Stimulated activated CD4-positive, alpha-beta T cell treated with anti-CD3 and anti-CD28 coated beads, Interleukin-2, amount 100 ng/mL, for 24 hours (primary cell): Measurements from ENCODE around the gene CCDC61.

Experiments
- DNase-seq, 2 donors: peaks; one replicate each; pipeline ENCODE4 v3.0.0-alpha.2; 2020

The CCDC61 gene

DNA sequence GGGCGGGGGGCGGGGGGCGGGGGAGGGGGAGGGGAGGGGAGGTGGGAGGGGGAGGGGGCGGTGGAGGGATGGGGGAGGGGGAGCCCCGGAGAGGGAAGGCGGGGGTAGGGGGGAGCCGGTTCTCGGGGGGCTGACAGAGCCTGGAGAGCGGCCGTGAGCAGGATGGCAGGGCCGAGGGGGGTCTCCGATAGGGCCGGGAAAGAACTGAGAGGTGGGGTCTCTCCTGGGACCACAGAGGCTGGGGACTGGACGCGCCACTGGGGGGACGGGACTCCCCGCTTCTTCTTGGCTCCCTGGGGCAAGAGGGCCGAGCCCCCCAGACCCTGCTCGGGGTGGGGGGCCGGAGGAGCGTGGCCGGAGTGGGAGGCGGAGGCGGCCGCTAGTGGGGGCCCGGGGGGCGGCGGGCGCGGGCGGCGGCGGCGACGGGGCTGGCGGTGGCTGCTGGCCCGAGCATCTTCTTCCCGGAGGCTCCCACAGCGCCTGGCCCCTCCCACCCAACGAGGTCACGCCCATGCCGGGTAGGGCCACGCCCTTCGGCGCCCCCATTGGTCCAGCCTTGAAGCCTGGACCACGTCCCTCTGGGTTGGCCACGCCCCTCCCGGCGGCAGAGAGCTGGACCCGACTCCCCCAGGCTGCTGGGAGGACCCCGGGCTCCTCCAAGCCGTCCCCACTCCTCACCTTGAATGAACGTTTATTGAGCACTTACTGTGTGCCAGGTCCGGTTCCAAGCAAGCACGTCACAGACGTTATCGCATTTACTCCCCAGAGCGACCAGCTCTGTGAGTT is 21.5 kb upstream of the CCDC61 start, which contains the start of gene NOVA2:
TSS of gene NOVA2 (minus strand) at position 313 of the 786 bp plus-strand sequence. CDS start 514 bp downstream, outside the sequence.
- DNase-seq = peak; percentile 39 to 69

DNA sequence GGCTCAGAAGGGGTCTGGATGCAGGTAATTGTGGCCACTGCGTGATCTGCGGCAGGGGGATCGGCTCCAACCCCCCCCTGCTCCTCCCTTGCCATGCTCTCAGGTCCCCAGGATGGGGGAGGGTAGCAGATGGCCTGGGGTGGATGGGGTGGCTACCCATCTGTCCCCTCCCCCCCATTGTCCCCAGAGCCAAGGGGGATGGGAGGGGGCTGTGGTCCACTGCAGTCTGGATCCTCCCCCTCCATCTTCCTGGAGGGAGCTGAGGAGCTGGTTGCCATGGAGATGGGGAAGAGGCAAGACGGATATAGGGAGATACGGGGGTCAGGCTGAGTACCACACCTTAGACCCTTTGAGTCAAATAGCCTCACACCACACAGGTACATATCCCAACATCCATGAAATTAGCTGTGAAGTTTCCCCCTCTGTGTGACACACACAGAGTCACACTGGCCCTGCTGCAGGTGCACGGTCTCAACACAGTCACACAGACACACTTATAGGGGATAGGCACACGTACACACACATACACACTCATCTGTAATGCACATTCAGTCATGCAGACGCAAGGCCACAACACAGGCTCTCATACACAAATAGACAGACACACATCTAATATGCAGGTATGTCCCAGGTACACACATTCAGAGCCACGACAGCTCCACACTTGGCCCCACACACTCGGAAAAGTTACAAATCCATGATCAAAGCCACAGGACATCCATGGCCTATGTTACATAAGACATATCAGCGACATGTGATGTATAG is 19.8 kb upstream of the CCDC61 start:
- DNase-seq = no peak

DNA sequence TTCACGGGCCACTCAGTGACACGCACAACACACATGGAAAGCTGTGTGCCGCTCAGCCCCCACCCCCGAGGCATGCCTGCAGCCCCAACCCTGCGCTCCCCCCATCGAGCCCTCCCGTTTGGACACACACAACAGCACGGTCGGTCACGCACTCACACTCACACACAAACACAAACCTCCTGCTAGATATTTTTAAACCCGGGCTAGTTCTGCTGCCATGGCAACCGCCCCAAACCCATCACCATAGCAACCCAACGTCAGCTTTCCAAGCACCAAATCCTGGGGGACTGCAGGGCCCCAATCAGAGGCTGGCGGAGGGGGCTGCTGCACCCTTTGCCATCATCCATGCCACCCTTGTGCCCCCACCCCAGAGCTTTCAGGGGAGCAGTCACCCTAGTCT is 19.1 kb upstream of the CCDC61 start:
- no peak for DNase-seq

DNA sequence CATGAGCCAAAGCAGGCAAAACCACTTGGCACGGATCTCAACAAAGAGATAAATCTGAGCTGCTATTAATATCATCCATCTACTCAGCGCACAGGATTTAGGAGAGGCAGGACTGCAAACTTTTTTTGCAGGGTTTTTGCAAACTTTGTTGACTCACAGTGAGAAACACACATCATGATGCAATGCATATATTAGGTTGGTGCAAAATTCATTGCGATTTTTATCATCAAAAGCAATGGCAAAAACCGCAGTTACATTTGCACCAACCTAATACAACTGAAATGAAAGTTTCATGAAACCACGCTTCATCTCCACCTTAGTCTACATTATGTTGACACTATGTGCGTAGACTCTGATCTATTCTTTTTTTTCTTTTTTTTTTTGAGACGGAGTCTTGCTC is 17.1 kb upstream of the CCDC61 start:
- no peak for DNase-seq

DNA sequence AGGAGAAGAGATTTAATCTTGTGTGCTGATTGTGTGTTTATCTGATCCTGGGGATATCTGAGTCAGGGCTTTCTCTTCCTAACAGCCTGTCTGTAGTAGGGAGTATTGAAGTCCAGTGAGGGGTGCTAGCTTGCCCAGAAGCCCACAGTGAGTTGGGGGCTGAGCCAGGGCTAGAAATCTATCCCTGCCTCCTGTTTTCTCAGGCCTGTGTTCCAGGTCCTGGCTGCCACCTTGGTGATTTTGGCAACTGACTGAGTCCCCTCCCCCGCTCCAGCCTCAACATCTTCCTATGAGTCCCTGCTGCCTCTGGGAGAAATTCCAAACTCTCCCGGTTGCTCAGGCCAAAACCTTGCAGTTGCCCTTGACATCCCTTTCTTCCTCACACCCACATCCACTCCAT is 13.9 kb upstream of the CCDC61 start:
- no peak for DNase-seq

DNA sequence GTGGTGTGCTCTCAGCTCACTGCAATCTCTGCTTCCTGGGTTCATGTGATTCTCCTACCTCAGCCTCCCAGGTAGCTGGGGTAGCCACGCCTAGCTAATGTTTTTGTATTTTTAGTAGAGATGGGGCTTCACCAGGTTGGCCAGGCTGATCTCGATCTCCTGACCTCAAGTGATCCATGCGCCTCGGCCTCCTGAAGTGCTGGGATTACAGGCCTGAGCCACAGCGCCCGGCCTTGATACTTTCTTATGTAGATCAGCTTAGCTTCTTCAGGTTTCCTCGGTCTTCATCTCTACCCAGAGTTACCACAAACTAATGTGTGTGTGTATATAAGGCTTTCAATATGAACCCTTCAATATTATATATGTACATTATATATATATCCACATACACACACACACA is 9.9 kb upstream of the CCDC61 start:
- no peak for DNase-seq

DNA sequence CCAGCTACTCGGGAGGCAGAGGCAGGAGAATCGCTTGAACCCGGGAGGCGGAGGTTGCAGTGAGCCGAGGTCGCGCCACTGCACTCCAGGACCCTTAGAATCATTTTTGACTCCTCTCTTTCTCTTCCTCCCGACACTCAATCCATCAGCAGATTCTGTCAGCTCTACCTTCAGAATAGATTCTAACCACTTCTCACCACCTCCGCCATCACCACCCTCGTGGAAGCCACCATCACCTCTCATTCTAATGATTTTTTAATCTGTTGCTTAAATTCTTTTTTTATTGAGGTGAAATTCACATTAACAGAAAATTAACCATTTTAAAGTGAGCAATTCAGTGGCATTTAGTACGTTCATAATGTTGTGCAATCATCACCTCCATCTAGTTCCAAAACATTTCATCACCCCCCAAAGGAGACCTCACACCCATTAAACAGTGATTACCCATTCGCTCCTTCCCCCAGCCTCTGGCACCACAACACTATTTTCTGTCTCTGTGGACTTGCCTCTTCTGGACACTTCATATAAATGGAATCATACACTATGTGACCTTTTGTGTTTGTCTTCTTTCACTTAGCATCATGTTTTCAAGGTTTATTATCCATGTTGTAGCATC is 5.0 kb upstream of the CCDC61 start:
- no peak for DNase-seq

DNA sequence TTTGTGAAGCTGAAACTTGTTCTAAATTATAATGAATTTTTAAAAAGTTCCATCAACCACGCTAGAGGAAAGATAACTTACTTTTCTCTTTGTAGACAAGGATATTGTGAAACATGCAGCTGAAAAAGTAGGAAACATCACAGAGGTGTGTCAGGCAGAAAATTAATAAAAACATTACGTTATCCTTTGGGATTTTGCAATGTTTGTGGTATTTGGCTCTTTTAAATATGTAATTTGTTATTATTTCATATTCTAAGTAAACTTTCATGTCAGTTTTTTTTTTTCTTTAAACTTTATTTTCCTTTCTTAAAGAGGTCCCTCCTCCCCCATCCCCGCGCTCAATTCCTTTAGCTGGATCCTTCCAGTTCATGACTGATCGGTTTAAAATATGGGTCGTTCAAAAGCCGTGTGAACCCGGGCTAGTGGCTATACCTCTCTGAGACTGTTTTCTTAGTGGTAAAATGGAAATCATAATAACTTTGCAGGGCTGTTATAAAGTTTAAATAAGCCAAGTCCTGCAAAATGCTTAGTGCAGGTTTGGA is 740 bp upstream of the CCDC61 start:
- no peak for DNase-seq

DNA sequence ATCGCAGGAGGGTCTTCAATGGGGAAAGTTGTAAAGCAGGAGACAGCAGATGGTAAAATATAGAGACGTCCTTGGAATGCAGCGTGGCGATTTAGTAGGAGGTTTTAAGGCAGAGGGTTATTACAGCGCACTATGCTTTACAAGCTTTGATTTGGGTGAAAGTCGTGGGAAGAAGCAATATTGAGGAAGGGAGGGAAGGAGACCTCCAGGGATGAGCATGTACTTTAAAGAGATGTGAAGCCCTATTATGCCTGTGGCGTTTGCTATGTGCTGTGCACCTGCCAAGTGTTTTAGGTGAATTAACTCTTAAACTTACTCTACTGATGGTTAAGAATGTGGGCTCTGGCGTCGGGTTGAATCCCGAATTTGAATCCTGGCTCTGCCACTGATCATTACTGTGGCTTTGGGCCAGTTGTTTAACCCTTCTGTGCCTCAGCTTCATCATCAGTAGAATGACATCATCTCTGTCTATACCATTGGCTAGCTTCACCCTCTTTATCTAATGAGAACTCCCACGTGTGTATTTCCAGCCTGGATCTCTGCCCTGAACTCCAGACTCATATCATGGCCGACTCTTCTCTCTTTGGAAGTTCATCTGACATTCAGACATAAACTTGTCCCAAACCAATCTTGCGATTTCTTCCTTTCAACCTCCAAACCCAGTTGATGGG is 583 bp downstream of the CCDC61 start:
- no peak for DNase-seq

DNA sequence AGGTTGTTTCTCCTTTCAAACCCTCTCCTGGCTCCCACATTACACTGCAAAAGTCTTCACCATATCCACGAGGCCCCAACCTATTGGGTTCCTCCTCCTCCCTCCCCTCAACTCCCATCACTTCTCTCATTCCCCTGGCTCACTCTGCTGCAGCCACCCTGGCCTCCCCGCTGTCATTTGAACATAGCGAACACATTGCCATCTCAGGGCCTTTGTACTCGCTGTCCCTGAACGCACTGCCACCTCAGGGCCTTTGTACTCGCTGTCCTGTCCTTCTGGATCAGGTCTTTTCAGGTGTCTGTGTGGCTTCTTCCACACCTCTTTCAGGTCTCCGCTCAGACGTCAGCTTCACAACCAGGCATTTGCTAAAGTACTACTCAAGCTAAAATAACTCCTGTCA is 1.7 kb downstream of the CCDC61 start:
- no peak for DNase-seq

DNA sequence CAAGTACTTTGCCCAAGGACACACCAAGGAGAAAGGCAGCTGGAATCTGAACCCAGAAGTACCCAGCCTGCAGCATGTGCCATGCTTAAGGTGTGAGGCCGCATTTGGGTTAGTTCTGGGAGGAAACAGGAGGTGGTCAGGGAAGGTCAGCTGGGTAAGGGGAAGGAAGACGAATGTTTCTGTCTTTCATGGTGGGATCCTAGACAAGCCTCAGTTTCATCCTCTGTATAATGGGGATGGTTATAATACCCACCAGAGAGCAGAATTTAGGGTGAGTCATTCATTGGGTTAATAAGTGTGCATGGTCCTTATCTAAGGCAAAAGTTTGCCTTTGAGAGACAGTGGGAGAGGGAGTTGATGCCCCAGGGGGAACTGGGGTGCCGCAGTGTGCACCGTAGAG is 3.6 kb downstream of the CCDC61 start:
- no peak for DNase-seq

DNA sequence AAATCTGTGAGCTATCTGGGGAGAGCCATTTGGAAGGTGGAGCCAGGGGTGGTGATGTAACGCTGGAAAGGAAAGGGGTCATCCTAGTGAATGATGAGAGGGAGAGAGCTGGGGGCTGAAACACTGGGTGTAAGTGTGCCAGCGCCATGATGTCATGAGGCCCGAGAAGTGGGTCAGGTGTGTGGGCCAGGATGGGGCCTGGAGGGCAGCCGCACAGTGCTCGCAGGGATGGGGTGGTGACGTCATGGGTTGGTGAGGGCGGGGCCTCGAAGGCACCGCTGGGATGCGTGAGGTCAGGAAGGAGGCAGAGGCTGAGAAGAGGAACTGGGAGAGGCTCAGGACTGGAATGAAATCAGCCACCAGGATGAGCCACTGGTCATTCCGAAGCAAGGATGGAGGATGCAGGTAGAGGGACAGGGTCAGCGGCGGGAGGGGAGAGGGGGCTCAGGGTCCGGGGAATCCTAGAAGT is 4.4 kb downstream of the CCDC61 start:
- peak in 1 of 2 donors; percentile 35 for DNase-seq

DNA sequence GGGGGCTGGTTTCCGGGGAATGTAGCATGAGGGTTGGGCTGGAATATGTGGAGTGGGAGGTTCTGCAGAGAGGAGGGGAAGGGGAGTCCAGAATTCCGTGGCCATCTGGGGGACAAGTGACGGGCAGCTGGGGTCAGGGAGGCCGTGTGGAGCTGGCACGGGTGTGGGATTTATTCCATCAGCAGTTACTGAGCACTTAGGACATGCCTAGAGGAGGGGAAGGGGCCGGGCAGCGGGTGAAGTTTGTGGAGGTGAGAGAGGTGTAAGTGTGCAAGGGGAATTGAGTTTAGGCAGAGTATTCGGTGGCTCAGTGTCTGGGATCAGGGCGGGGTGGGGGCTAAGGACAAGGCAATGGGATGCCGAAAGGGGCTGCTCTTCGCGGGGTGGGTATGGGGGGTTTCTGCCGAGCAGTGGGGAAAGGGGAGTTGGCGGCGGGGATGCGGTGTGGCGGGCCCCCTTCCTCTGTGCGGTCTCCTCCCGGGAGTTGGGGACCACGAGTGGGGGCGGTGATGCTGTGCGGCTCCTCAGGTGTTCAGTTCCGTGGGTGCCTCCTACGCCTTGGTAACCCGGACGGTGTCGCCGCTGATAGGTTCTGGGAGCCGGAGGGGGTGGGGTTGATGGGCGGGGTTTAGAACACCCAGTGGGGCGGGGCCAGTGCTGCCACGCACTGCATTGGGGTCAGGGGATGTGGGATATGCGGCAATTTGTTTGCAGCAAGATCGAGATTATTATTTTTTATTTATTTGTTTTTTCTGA is 5.4 kb downstream of the CCDC61 start:
- DNase-seq = peak; percentile 65 to 70

DNA sequence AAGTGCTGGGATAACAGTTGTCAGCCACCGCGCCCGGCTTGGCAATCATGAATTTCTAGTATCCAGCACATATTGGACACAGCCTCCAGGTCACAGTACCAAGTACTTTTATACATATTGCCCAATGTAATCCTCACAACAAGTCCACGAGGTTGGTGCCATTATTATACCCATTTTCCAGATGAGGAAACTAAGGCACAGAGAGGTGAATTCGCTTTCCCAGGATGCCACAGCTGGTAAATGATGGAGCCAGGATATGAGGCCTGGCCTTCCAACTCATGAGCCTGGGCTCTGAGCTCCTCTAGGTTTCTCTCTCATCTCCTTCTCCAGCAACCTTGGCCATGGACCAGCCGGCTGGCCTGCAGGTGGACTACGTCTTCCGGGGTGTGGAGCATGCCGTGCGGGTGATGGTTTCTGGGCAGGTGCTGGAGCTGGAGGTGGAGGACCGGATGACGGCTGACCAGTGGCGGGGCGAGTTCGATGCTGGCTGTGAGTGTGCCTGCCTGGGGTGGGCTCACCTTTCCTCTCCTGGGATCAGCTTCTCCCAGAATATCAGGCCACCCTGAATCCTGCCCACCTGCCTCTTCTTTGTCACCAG is 7.5 kb downstream of the CCDC61 start:
- no peak for DNase-seq

DNA sequence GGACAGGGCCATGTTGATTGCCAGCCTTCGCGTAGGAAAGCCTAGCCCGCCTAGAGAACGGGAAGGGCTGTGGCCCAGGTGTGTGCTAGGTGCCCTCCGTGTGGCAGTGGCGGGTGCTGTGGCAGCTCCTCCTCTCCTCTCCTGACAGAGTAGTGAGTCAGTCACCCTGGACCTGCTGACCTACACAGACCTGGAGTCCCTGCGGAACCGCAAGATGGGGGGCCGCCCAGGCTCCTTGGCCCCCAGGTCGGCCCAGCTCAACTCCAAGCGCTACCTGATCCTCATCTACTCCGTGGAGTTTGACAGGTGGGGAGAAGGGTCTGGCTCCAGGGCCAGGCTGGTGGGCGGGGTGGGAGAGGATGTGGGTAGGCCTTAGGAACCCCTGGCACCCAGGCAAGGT is 11.1 kb downstream of the CCDC61 start:
- no peak for DNase-seq

DNA sequence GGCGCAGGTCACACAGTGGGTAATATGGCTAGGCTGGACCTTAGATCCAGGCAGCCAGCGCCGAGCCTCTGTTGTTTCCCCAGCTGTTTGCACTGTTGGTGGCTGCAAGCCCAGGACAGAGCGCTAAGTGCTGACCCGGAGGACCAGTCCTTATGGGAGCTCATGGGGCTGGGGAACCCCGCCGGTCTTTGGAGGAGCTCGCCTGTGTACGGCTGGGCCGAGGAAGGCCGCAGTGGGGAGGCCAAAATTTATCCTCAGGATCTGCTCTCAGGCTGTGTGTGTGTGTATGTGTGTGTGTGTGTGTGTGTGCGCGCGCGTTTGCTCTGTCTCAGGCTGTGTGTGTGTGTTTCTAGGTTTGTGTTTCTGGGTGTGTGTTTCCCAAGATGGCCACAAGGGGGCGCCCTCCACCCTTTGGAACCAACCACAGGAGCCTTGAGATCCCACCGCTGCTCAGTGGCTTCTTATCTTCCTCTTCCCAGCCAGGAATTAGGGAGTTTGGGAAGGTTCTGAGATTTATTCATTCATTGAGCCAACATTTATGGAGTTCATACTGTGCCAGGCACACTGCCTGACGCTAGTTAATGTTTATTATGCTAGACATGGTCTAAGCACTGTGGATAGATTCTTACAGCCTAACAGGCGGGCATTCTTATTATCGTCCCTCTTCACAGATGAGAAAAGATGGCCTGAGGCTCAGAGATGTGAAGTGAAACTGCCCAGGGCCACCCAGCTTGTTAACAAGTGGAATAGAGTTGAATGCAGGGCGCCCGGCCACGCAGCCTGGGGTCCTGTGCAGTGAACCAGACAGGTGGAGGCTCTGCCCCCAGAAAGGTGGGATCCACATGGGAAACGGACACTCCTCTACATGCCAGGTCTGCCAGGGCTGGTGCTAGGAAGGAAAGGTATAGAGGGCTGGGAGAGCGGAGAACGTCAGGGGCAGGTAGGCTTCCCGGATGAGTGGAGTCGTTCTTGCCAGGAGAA is 14.6 kb downstream of the CCDC61 start:
- peak; percentile 74 to 77 for DNase-seq

DNA sequence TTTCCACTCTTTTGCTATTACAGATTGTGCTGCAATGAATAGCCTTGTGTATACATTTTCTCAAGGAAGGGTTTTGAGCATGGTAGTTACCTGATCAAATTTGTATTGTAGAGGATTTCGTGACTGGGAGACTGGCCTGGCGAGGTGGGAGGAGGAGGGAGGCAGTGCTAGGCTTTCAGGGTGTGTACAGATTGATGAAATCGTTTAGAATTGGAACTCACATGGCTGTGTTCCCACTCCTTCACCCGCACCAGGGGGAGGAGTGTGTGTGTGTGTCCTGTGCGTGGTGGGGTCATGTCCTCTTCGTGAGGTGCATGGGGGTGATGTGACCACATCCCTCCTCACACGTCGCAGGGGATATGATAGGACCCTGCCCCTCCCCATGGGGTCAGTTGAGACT is 19.3 kb downstream of the CCDC61 start:
- no peak for DNase-seq

DNA sequence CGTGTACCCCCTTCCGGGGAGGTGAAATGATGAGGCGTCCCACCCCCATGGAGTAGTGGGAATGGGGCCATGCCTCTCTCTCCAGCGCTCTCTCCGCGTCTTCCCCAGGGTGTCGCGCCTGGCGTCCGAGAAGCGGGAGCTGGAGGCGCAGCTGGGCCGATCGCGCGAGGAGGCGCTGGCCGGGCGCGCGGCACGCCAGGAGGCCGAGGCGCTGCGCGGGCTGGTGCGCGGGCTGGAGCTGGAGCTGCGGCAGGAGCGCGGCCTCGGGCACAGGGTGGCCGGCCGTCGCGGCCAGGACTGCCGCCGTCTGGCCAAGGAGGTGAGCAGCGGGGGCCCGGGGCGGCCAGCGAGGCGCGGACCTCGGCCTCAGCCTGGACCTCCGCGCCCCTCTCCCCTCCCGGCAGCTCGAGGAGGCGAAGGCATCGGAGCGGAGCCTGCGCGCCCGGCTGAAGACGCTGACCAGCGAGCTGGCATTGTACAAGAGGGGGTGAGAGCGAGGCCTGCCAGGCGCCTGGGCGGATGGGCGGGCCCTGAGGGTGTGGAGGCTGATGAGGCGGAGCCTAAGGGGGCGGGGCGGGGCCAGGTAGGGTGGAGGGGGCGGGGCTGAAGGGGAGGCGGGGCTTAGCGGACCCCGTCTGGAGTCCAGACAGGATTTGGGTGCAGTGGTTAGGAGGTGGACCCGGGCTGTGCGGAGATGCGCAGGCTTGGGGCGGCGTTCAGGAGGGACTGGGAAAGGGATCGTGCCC is 19.8 kb downstream of the CCDC61 start:
- peak; percentile 72 to 76 for DNase-seq

DNA sequence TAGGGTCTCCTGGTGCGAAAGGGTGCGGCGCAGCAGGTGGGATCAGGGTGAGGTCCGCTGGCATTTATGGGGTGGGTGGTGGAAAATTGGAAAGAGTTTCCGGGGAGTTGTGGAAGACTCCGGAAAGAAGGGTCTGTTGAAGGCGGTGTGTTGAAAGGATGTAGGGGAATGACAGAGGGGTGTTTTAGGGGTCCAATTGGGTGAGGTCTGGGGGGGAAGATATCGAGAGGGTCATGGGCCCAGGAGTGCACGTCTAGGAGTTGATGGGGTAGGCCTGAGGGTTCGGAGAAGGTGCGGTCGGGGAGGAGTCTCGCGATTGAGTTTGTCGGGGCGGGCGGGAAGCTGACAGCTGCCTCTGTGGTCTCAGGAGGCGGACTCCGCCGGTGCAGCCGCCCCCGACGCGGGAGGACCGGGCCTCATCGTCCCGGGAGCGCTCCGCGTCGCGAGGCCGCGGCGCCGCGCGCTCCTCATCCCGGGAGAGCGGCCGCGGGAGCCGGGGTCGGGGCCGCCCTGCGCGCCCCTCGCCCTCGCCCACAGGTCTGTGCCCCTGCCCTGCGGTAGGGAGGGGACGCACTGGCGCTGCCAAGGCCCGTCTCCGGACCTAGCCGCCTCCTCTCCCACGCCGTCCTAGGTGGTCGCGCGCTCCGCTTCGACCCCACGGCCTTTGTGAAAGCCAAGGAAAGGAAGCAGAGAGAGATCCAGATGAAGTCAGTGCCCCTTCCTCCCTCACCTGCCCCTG is 20.6 kb downstream of the CCDC61 start:
- peak; percentile 41 to 47 for DNase-seq
